Body of pancreas (tissue), 4 donors: ENCODE data around the gene CFAP45. TPM values are rescaled to one million over a fixed set of nuclear protein-coding genes. Genes with fewer than 3 reads are reported as not detected.

Experiments used
- ATAC-seq: fragments of 150-250 bp; one replicate; pipeline ENCODE4 v1.9.1; 2016
- DNase-seq, 4 donors: peaks; one replicate each; pipeline ENCODE4 v3.0.0-alpha.2; 2019
- H3K27ac ChIP-seq, 4 donors: fragments of 200-600 bp; sonication (generic); 1 replicate in 3 of 4; 2 replicates in 1 of 4; pipeline versions ENCODE4 v1.5.1 to v1.6.1; 2016 to 2019; ENCODE audit warnings: mild to moderate bottlenecking in 1 of 4, mixed read lengths in 1 of 4, moderate library complexity in 1 of 4
- H3K27me3 ChIP-seq, 2 donors: fragments of 200-600 bp; sonication (generic); one replicate each; pipeline ENCODE4 v1.6.0; 2016; ENCODE audit warnings: mild to moderate bottlenecking in 1 of 2
- H3K36me3 ChIP-seq, 2 donors: fragments of 200-600 bp; sonication (generic); replicated peaks in 1 of 2; 2 replicates each; pipeline ENCODE4 v1.5.1; 2016; ENCODE audit warnings: low read depth in 2 of 2; ENCODE audit not compliant: insufficient read depth in 1 of 2
- H3K4me1 ChIP-seq: fragments of 200-600 bp; sonication (generic); one replicate; pipeline ENCODE4 v1.6.0; 2016
- H3K4me3 ChIP-seq, 2 donors: fragments of 200-600 bp; sonication (generic); 1 replicate in 1 of 2; 2 replicates in 1 of 2; pipeline ENCODE4 v1.5.1; 2016 to 2019
- H3K9me3 ChIP-seq, 3 donors: fragments of 200-600 bp; sonication (generic); 1 replicate in 2 of 3; 2 replicates in 1 of 3; pipeline ENCODE4 v1.5.1; 2016
- CTCF ChIP-seq, 7 experiments: fragments of 450-650 bp in 4 of 7; fragments of 200-600 bp in 3 of 7; sonication (generic) in 3 of 7; IDR thresholded peaks; one replicate each; pipeline ENCODE4 v1.5.1; 2016 to 2019; ENCODE audit warnings: antibody characterized with exemption in 7 of 7
- POLR2A ChIP-seq, 3 donors: fragments of 450-650 bp; IDR thresholded peaks; one replicate each; pipeline ENCODE4 v1.6.1; 2016; ENCODE audit warnings: antibody characterized with exemption in 3 of 3, mild to moderate bottlenecking in 2 of 3
- WGBS, 2 donors: methylation state at CpG; one replicate each; pipeline ENCODE4 v1.1.5; 2017; 5-methylcytosine and 5-hydroxymethylcytosine counted together
- intact Hi-C: fragments of 100-400 bp; cut with DNase I; formaldehyde crosslinking; loops from one replicate; pipeline ENCODE4 v1.15.1; 2023
- microRNA-seq, 2 donors: library from miRNA; unstranded; fragments of <30 nt; microRNA quantifications; one replicate each; pipeline ENCODE4, GENCODE V29; 2016; ENCODE audit warnings: borderline number of aligned reads in 2 of 2, borderline replicate concordance in 2 of 2
- small RNA-seq: library from RNA; depleted of rRNA; stranded (forward); fragments of <200 nt; gene quantifications from one replicate; pipeline ENCODE3, GENCODE V24; 2016
- total RNA-seq, 2 donors: library from RNA; depleted of rRNA; stranded (reverse); fragments of >200 nt; gene quantifications; one replicate each; pipeline ENCODE4 v1.1.0, GENCODE V29; 2016

CFAP45 gene
- total RNA-seq, 2 donors from 2014 or later, result not detected

DNA sequence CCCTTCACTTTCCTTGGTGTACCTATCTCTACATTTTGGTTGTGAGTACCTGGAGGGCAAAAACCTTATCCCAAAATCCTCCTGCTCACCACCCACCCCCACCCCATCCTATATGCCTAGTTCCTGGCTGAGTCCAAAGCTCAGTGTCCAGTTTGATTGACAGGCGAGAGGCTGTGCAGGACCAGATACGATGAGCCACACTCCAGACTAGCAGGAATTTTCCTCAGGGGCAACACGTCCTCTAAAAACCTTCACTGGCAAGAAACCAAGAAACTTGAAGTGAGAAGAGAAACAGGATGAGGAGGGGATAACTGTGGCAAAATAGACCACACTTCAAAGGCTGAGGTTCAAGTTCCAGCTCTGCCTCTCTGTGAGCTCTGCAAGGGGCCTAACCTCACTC lies 74.4 kb downstream of the CFAP45 start:
- Histone ChIP-seq H3K36me3 (no peaks in the 10 kb centered on the region), H3K27ac (no peak overlapping the region), H3K9me3 (no peaks in the 10 kb centered on the region), H3K4me1 (no peaks in the 10 kb centered on the region), H3K4me3 (no peak overlapping the region), H3K27me3 (no peaks in the 10 kb centered on the region)
- ATAC-seq (no peak), DNase-seq (no peak)
- intact Hi-C loops, result no loop called here
- TF ChIP-seq POLR2A (IDR thresholded peaks at IDR 0.05), result no peak
- TF ChIP-seq CTCF (IDR thresholded peaks at IDR 0.05), result no peak
- 49 to 57% methylated on average over 3 of the region's 3 CpGs for WGBS, 2 donors

- Histone ChIP-seq H3K4me1 (no peaks in the 10 kb centered on the region), H3K9me3 (no peaks in the 10 kb centered on the region), H3K36me3 (no peaks in the 10 kb centered on the region), H3K27me3 (no peaks in the 10 kb centered on the region), H3K27ac (no peak overlapping the region), H3K4me3 (no peak overlapping the region)
- DNase-seq, result no peak
- WGBS, 2 donors, result 32 to 54% methylated on average over 3 to 7 of the region's 7 CpGs
- no peak for ATAC-seq
- intact Hi-C loops, result no loop called here
- TF ChIP-seq CTCF (IDR thresholded peaks at IDR 0.05) (no peak), POLR2A (IDR thresholded peaks at IDR 0.05) (no peak)
Observed at GRCh38 chr1:159823406-159823805, 76.6 kb downstream of the CFAP45 start.

Small RNA genes lying within 50 kb of the gene (microRNA-seq; reads per million reads assigned to microRNA genes)
- 0 reads per million in 2 donors for gene MIR4259

Small RNA genes lying within 50 kb of the gene (small RNA-seq; reads per million reads assigned to genes)
- gene MIR4259 (not detected), gene RF00570 (not detected)

Other genes with a start within 250 kb of the CFAP45 start
- 1 to 10 TPM in 1 of 2 donors, under 1 TPM in 1; 0.33 to 1.6 TPM for gene CRP, start 185.6 kb downstream of the CFAP45 start, total RNA-seq
- gene DUSP23, start 119.2 kb downstream of the CFAP45 start, total RNA-seq, result 10 to 100 TPM; 60.6 to 91.1 TPM
- gene FCRL6, start 97.8 kb downstream of the CFAP45 start, total RNA-seq, result 1 to 10 TPM in 1 of 2 donors, not detected in 1; 6.3 TPM
- gene SLAMF8, start 73.3 kb downstream of the CFAP45 start, total RNA-seq, result 1 to 10 TPM in 1 of 2 donors, not detected in 1; 3.6 TPM
- gene VSIG8, start 37.5 kb downstream of the CFAP45 start, total RNA-seq, result not detected
- 100 to 1,000 TPM in 1 of 2 donors, 10 to 100 TPM in 1; 63.0 to 118 TPM for gene TAGLN2, start 25.3 kb upstream of the CFAP45 start, total RNA-seq
- 1 to 10 TPM; 2.3 to 4.9 TPM for gene IGSF9, start 45.4 kb upstream of the CFAP45 start, total RNA-seq
- not detected for gene SLAMF9, start 54.1 kb upstream of the CFAP45 start, total RNA-seq
- 1 to 10 TPM; 4.9 to 7.8 TPM for gene PIGM, start 131.8 kb upstream of the CFAP45 start, total RNA-seq
- gene KCNJ10, start 170.0 kb upstream of the CFAP45 start, total RNA-seq, result not detected
- not detected for gene KCNJ9, start 181.4 kb upstream of the CFAP45 start, total RNA-seq
- 10 to 100 TPM; 18.4 to 46.8 TPM for gene IGSF8, start 198.5 kb upstream of the CFAP45 start, total RNA-seq
- 10 to 100 TPM in 1 of 2 donors, 1 to 10 TPM in 1; 1.6 to 41.2 TPM for gene ATP1A2, start 215.6 kb upstream of the CFAP45 start, total RNA-seq